ENCODE measurements around the gene NAA60.
A peak's percentile ranks its signal among the peaks of the same experiment; 100 is the strongest.

Gene NAA60

DNA sequence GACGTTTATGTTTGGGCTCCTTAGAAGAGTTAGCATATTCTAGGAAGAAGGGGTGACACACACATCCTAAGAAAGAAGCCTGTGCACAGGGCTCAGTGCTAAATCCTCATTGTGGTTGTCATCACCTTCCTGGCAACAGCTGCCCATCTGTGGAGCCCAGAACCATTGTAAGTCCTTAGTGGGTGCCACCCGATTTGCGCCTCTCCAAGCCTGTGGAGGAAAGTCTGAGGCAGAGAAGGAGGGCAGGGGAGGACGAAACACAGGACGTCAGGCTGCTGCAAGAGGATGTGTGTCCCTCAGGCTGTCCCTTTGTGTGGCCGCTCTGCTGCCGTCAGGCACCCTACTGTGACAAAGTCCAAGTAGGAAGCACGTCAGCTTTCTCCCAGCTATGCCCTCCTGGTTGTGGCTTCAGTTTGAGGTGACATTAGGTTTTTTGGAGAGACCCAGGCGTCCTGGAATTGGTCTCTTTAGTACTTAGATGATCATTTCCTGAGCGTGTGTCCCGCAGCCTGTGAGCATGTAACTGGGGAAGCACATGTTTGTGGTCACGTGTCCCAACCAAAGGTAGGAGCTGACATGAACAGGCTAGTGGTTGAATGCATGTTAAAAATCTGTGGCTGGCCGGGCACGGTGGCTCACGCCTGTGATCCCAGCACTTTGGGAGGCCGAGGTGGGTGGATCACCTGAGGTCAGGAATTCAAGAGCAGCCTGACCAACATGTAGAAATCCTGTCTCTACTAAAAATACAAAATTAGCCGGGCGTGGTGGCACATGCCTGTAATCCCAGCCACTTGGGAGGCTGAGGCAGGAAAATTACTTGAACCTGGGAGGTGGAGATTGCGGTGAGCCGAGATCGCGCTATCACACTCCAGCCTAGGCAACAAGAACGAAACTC is 68.1 kb downstream of the NAA60 start:
- no peak for DNase-seq (ENCODE audit: low spot score)

GRCh38 chr16:3513892-3514583 is 70.6 kb downstream of the NAA60 start:
- no peak for DNase-seq (ENCODE audit: low spot score)

- no peak for DNase-seq (ENCODE audit: low spot score)
These were observed 71.1 kb downstream of the NAA60 start for GRCh38 chr16:3514621-3515020.

GRCh38 chr16:3515897-3516296 is 72.4 kb downstream of the NAA60 start:
- DNase-seq (ENCODE audit: low spot score), result no peak

DNA sequence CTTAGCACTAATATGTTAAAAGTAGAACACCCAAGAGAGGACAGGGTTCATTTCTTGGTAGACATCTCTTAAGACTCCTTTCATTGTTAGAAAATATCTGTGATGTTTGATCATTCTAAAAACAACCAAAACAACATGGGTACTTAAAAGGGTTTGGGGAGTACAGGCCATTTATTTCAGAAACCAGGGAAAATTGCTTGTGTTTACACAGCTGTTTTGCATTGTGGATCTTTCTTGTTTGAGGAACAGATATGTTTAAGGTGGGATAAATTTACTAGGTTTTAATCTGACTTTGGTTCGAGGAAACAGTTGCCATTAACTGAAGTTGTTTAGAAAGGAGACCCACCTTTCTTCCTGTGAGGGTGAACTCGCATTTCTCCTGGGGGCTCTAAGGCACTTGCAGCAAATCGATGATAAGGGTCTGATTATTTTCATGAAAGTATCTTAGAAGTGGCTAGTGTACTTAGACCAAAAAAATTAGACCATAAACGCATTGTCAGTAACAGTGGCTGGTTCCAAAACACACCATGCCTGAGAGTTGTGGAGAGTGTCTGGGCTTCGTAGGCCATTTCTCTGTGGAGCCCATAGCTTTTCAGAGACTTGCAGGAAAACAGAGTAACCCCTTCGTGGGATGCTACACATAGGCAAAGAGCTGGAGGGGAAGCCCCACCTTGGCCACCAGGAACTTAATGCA is 75.0 kb downstream of the NAA60 start:
- no peak for DNase-seq (ENCODE audit: low spot score)

- DNase-seq (ENCODE audit: low spot score), result no peak
These were observed 75.5 kb downstream of the NAA60 start for GRCh38 chr16:3518986-3519348.

DNA sequence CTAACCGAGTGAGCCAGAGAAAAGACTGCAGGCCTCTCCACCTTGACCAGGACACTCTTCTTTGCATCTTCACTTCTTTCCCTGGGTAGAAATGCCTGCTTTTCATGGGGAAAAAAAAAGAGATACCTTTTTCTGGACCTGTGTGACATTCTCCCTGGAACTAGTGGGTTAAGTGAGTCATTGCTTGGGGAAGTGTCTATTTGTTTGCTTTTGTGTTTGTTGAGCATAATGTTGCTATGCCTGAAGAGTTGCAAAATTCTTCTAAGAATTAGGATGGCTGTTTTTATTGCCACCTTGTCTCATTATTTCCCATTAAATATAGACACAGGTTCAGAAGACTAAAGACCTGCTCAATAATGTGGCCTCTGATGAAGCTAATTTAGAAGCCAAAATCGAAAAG is 76.1 kb downstream of the NAA60 start:
- no peak for DNase-seq (ENCODE audit: low spot score)

GRCh38 chr16:3520413-3520812 is 76.9 kb downstream of the NAA60 start:
- no peak for DNase-seq (ENCODE audit: low spot score)

- DNase-seq (ENCODE audit: low spot score), result no peak
These were observed 77.4 kb downstream of the NAA60 start for GRCh38 chr16:3520841-3521240.

DNA sequence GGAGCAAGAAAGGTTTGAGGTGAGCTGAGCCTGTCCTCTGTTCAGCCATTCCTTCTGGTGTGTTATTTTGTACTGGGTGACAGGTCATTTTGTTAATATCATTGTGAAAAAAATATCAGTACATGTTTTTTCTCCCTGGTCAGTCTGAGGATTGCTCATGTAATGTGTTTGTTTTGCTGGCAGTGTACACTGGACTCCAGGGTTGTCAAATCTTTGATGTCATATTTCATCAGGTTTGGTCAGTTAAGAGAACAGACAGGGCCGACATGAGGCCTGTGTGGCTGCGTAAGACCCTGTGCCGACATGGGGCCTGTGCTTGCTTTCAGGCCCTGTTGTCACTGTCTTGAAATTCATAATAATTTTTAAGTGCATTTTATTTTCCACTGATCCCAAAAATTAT is 79.8 kb downstream of the NAA60 start:
- DNase-seq (ENCODE audit: low spot score), result no peak

GRCh38 chr16:3525951-3526350 is 82.5 kb downstream of the NAA60 start:
- no peak for DNase-seq (ENCODE audit: low spot score)

DNA sequence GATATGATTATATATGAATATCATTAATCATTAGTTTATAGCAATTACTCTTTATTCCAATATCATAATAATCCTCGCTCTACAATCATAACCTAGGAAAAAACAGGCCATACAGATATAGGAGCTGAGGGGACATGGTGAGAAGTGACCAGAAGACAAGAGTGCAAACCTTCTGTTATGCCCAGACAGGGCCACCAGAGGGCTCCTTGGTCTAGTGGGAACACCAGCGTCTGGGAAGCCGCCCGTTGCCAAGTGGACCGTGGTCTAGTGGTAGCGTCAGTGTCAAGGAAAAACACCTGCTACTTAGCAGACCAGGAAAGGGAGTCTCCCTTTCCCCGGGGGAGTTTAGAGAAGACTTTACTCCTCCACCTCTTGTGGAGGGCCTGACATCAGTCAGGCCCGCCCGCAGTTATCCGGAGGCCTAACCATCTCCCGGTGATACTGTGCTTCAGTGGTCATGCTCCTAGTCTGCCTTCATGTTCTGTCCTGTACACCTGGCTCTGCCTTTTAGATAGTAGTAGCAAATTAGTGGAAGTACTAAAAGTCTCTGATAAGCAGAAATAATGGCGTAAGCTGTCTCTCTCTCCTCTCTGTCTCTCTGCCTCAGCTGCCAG is 83.8 kb downstream of the NAA60 start:
- peak; percentile 62 for DNase-seq (ENCODE audit: low spot score)

DNA sequence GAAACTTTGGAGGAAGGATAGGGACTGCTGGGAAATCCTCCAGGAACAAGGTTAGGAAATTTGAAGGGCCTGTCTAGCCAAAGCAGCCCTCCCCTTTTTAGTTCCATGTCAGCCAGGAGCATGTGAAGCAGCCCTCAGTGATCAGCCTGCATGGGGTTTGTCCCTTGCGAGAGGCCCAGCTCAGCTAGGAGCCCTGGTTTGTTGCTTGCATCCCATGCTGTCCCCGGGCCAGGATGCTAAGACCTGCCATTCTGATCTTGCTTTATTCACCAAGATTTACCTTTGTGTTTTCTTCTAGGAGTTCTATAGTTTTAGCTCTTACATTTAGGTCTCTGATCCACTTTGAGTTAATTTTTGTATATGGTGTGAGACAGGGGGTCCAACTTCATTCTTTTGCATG is 84.9 kb downstream of the NAA60 start:
- no peak for DNase-seq (ENCODE audit: low spot score)

DNA sequence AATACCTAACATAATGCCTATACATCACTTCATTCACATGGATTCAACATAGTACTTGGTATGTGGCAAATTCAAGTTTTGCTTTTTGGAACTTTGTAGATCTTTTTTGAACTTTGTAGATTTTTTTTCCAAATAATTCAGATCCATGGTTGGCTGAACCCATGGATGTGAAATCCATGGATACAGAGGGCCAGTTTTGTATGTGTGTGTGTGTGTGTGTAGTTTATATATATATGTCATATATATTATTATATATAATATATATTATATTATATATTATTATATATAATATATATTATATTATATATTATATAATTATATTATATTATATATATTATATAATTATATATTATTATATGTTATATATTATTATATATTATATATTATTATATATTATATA is 85.7 kb downstream of the NAA60 start:
- no peak for DNase-seq (ENCODE audit: low spot score)

- no peak for DNase-seq (ENCODE audit: low spot score)
These were observed 87.0 kb downstream of the NAA60 start for GRCh38 chr16:3530371-3530914.

DNA sequence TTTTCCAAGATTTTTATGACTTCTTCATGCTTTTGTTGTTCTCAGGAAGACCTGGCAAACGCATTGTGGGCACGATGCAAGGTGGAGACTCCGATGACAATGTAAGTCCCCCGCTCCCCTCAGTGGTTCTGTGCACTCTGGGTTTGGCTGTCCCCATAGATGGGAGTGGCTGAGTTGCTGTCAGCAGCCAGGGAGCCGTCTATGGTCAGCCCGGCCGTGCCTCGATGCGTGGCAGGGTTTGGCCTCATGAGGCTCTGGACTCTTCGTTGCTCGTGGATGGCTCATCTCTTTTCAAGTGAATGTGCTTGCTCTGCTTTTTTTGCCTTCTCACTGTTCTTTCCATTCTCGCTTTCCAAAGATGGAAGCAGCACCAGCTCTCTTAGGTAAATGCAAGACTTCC is 89.3 kb downstream of the NAA60 start:
- no peak for DNase-seq (ENCODE audit: low spot score)

DNA sequence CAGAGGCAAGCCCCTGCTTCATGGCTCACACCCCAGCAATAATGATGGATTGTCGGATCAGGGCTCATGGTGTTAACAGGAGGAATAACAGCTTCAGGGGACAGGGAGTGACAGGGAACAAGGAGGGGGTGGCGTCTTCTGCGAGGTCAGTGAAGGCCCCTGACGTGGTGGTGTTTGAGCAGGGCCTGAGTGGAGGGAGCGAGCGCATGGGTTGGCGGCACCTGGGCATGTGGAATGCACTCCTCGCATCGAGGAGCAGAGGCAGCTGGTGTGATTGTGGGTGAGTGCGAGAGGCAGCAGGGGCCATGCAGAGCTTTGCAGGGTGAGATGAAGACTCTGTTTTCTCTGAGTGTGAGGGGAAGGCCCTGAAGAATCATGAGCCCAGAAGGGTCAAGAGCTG is 90.6 kb downstream of the NAA60 start:
- DNase-seq (ENCODE audit: low spot score), result no peak

- no peak for DNase-seq (ENCODE audit: low spot score)
These were observed 92.8 kb downstream of the NAA60 start for GRCh38 chr16:3536271-3536731.
